HL-60 (cell line): ENCODE results near the gene FBLN5.

ENCODE experiments used
- DNase-seq, 2 experiments: peaks; one replicate each; pipeline ENCODE4 v3.0.0-alpha.2; 2010 to 2020; ENCODE audit warnings: low read depth in 1 of 2, low spot score in 1 of 2
- H3K27ac ChIP-seq: fragments of 250-450 bp; sonication (Bioruptor Pico); replicated peaks from 2 replicates; pipeline ENCODE4 v1.5.1; 2020; ENCODE audit warnings: mild to moderate bottlenecking, moderate library complexity
- H3K27me3 ChIP-seq: fragments of 250-450 bp; sonication (Bioruptor Pico); 2 replicates; pipeline ENCODE4 v1.5.1; 2021; ENCODE audit warnings: mild to moderate bottlenecking, moderate library complexity; ENCODE audit not compliant: insufficient read depth, poor library complexity, severe bottlenecking
- H3K4me3 ChIP-seq: replicated peaks from 2 replicates; pipeline ENCODE4 v1.5.1; 2011; ENCODE audit warnings: mild to moderate bottlenecking, control low read depth, low read length; ENCODE audit not compliant: insufficient read depth
- CTCF ChIP-seq: IDR thresholded peaks from one replicate; pipeline ENCODE4 v1.5.1; 2011; ENCODE audit warnings: low read length, control low read depth, inconsistent platforms; ENCODE audit not compliant: insufficient read depth
- GABPA ChIP-seq: IDR thresholded peaks from 2 replicates; pipeline ENCODE4 v1.6.1; 2012; ENCODE audit warnings: low read depth
- POLR2AphosphoS5 ChIP-seq: IDR thresholded peaks from 2 replicates; pipeline ENCODE4 v1.6.1; 2012; ENCODE audit warnings: low read depth
- REST ChIP-seq: IDR thresholded peaks from 2 replicates; pipeline ENCODE4 v1.6.1; 2012; ENCODE audit warnings: low read depth; ENCODE audit not compliant: insufficient replicate concordance
- SPI1 ChIP-seq: IDR thresholded peaks from 2 replicates; pipeline ENCODE4 v1.6.1; 2012; ENCODE audit warnings: low read depth, mild to moderate bottlenecking, borderline replicate concordance

FBLN5 gene

GRCh38 chr14:91955168-91955567 lies 7.7 kb upstream of the FBLN5 start:
- no peak for DNase-seq
- H3K27me3 ChIP-seq = no peaks in the 10 kb centered on the region
- TF ChIP-seq GABPA (no peak), POLR2AphosphoS5 (no peak)
- H3K4me3 ChIP-seq = no peak overlapping the region
- no peak overlapping the region for H3K27ac ChIP-seq

- Histone ChIP-seq H3K4me3 (no peak overlapping the region), H3K27me3 (peaks cover 7% of the 10 kb centered on the region), H3K27ac (no peak overlapping the region)
- no peak for DNase-seq
- TF ChIP-seq REST = no peak
- no peak for TF ChIP-seq GABPA
- TF ChIP-seq POLR2AphosphoS5 = no peak
- no peak for TF ChIP-seq CTCF
- TF ChIP-seq SPI1 = no peak
These were observed 5.9 kb upstream of the FBLN5 start for GRCh38 chr14:91953170-91953985.

GRCh38 chr14:91946622-91947474 lies 646 bp downstream of the FBLN5 start:
- no peak for DNase-seq

More at GRCh38 chr14:91946622-91947474, 646 bp downstream of the FBLN5 start:
- H3K27me3 ChIP-seq = peaks cover 25% of the 10 kb centered on the region
- no peak for TF ChIP-seq POLR2AphosphoS5
- TF ChIP-seq SPI1 = no peak
- TF ChIP-seq GABPA = no peak
- no peak for TF ChIP-seq REST
- no peak for TF ChIP-seq CTCF
- no peak overlapping the region for H3K27ac ChIP-seq
- H3K4me3 ChIP-seq = no peak overlapping the region
